GM19240 (cell line): ENCODE data around the gene MAP2K4.
"Not testable (repeated sequence)": the region's sequence is repeated elsewhere in the genome, so short reads cannot be mapped to it uniquely, and the experiment has no call there.

Experiments
- DNase-seq: peaks from one replicate; pipeline ENCODE4 v3.0.0; 2011; ENCODE audit warnings: low spot score; ENCODE audit not compliant: insufficient read length

MAP2K4 gene

GRCh38 chr17:12137859-12138258, 117.2 kb downstream of the MAP2K4 start:
- no peak for DNase-seq

DNA sequence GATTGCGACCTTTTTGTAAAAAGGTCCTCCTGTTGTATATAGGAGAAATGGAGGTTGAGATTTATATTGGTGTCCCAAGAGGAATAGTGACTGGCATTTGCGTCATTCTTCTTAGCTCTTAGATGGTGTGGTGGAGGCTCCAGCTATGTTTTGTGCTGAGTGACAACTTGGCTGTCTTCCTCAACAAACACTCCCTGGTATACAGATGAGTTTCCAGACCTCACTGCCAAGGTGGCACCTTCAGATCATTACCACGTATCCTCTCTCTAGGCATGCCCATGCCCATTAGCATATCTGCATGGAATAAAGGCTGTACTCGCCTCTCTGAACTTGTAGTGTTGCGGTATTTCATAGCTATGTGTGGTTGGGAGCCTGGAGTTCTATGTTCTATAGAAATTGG, 120.0 kb downstream of the MAP2K4 start:
- no peak for DNase-seq

- DNase-seq = not testable (repeated sequence)
Measured at GRCh38 chr17:12162187-12162586, 141.5 kb downstream of the MAP2K4 start.

DNA sequence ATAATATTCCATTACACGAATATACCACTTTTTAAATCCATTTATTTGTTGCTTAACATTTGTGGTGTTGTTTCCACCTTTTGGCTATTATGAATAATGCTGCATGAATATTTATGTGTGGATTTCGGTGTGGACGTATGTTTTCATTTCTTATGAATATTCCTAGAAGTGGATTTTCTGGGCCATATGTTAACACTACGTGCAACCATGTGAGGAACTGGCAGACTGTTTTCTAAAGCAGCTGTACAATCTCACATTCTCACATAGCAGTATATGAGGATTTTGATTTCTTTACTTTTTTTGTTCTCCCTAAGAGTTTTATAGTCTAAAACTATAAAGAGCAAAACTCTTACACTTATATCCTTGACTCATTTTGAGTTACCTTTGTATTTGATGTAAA, 143.4 kb downstream of the MAP2K4 start:
- no peak for DNase-seq

DNA sequence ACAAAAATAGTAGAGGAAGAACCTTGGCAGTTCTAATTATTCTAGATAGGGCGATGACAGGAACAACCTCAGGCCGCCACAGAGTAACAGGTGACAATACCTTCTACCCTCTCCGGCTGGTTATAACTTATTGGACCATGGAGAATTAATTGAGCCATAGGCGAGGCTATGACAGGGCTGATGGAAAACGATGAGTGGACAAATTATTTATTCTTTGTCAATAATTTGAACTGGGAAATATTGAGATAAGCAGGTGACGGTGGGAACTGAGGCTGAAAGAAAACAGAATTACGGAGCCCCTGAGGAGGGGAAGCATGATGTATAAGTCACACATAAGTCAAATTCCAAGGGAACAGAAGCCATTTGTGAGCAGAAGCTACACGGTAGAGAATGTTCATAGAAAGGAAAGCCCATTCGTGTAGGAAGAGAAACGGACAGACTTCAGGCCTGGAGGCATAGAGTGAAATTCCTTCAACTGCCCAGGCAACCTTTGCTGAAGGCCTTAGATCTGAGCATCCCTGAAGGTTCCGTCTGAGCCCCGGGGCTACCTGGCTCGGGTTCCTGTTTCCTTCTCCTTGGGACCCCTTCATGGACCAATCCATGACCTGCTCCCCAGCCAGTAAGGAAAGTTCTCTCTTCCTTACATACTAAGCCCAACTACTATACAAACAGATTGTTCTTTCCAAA, 158.1 kb downstream of the MAP2K4 start:
- no peak for DNase-seq

DNA sequence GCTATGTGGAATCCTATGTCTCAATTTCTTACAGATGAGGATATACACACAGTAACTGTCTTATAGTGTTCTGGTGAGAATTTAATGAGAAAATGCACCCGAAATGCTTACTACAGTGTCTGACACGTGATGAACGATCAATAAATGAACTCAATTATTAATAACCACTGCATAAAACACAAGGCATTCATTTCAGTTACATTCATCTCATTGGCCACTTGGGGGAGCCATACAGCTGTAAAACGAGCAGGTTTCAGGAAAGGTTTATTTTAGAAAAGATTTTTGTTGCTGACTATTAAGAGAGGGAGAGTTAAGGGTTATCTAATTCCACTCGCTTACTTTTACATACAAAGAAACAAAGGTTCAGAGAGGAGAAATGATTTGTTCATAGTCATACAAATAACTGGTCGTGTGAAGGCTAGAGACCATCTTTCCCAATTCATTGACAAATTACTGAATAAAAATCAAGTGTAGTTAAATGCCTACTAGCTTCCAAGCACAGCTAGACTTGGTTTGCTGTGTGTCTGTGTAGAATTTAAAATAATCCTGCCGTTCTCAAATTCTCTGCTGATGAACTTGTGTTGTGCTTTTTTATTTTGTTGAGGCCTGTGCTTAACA, 160.1 kb downstream of the MAP2K4 start:
- no peak for DNase-seq

GRCh38 chr17:12187658-12188057, 167.0 kb downstream of the MAP2K4 start:
- DNase-seq = no peak

- DNase-seq = no peak
Measured at GRCh38 chr17:12193144-12193735, 172.6 kb downstream of the MAP2K4 start.
